Superior temporal gyrus (tissue), 1 donor: ENCODE measurements around the gene TXLNA.
A peak's percentile ranks its signal among the peaks of the same experiment; 100 is the strongest.

Experiments
- DNase-seq: peaks from one replicate; pipeline ENCODE4 v3.0.0-alpha.2; 2016; ENCODE audit errors: extremely low spot score

The TXLNA gene

GRCh38 chr1:32184650-32185049, 5.2 kb downstream of the TXLNA start:
- no peak for DNase-seq

GRCh38 chr1:32186077-32186476, 6.6 kb downstream of the TXLNA start:
- no peak for DNase-seq

- DNase-seq, result no peak
Measured at GRCh38 chr1:32186491-32186890, 7.0 kb downstream of the TXLNA start.

- DNase-seq, result no peak
Measured at GRCh38 chr1:32187850-32188249, 8.4 kb downstream of the TXLNA start.

GRCh38 chr1:32192220-32192948, 12.9 kb downstream of the TXLNA start:
- no peak for DNase-seq

- DNase-seq, result no peak
Measured at GRCh38 chr1:32194984-32195383, 15.5 kb downstream of the TXLNA start.

- no peak for DNase-seq
Measured at GRCh38 chr1:32195531-32195930, 16.1 kb downstream of the TXLNA start.

- DNase-seq, result peak; percentile 39
Measured at GRCh38 chr1:32195972-32196823, 16.7 kb downstream of the TXLNA start.

- DNase-seq, result no peak
Measured at GRCh38 chr1:32197074-32197473, 17.6 kb downstream of the TXLNA start.

- no peak for DNase-seq
Measured at GRCh38 chr1:32197837-32198236, 18.4 kb downstream of the TXLNA start.

GRCh38 chr1:32198237-32199042, 19.0 kb downstream of the TXLNA start:
- DNase-seq, result no peak

GRCh38 chr1:32199043-32199716, 19.7 kb downstream of the TXLNA start:
- no peak for DNase-seq

GRCh38 chr1:32199717-32200072, 20.2 kb downstream of the TXLNA start:
- no peak for DNase-seq

GRCh38 chr1:32200226-32201010, 20.9 kb downstream of the TXLNA start, which contains the start of gene CCDC28B:
CCDC28B (plus strand) TSS chr1:32200595; CDS start chr1:32201936, 1,341 bp downstream.
- DNase-seq, result peak; percentile 66

- DNase-seq, result no peak
Measured at GRCh38 chr1:32201011-32201855, 21.8 kb downstream of the TXLNA start.

- no peak for DNase-seq
Measured at GRCh38 chr1:32204943-32205361, 25.5 kb downstream of the TXLNA start.

- DNase-seq, result peak; percentile 89
Measured at GRCh38 chr1:32205401-32206370, 26.2 kb downstream of the TXLNA start, which contains the start of gene IQCC. IQCC (plus strand) TSS chr1:32205671; CDS start chr1:32205682, 11 bp downstream.

GRCh38 chr1:32208469-32208868, 29.0 kb downstream of the TXLNA start:
- no peak for DNase-seq
